Colon (tissue), 2 donors: ENCODE results near the gene SYCP3.

Source experiments
- FAIRE-seq: peaks from 2 replicates; lab custom pipeline; 2012; peaks lifted over from hg19 to GRCh38; lab: Jason Lieb, UNC
- donor health status: control.
- donor health status: control.

The SYCP3 gene

DNA sequence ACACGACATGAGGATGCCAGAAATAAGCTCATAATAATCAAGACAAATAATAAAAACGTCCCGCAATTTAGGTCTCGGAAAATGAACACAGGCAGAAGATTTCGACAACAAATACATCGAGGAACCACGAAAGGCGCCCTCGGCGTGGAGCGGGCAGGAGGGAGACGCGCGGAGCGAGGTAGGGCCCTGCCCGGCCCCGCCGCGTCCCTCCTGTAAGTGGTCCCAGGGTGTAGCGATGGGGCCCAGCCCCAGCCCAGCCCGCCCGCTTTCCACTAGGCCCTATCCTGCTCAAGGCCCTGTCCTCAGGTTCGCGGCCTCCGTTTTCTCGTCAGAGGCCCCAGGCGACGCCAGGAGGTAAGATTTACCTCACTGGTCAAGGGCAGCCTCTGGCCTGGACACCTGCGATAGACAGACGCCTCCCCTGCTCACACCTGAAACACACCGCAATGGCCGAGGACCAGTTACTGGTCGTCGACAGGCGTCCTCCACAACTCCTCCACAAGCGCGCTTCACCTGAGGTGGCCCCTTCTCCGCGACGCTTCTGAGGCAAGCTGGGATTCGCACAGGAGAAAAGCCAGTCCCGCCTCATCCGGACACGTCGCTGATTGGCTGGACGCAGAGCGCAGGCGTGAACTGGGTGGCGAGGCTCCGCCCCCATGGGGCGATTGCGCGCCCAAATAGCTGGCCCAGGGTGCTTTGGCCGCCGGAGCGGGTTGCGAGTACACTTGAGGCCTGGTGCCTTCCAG, at the start of gene SYCP3:
SYCP3 (minus strand) TSS at position 543 of the 746 bp plus-strand sequence. CDS start 1,527 bp downstream, outside the sequence.
- FAIRE-seq: no peak

DNA sequence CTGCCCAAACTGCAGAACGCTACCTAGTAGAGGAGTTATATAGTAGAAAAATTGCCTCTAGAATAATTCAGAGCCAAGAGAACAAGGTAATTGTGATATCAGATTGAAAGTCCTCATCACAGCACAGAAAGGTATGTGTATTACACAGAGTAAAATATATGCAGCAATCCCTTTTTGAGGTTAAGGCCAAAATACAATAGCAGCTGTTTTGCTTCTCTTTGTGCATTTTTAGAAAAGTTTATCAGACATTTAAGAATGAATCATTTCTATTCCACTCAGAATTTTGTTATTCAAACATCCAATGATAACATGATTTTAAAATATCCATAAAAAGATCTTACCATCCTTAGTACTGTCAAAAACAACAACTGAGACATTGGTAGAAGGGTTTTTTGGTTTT, 46.4 kb upstream of the SYCP3 start:
- FAIRE-seq: no peak

DNA sequence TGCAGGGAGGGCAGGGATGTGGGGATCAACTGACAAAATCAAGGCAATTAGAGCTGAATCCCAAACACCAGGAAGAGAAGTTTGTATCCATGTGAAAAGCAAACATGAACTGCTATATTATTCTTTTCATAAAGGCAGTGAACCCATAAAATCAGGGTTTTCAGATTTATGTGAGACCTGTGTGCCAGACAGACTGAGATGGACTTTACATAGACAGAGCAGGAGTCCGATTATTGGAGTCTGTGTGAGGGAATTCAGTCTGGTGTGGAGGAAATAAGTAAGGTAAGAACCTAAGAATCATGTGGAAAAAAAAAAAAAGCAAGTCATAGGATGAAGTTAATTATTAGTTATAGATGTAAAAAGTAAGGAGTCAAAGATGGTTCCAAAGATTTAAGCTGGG, 45.1 kb upstream of the SYCP3 start:
- FAIRE-seq: no peak

DNA sequence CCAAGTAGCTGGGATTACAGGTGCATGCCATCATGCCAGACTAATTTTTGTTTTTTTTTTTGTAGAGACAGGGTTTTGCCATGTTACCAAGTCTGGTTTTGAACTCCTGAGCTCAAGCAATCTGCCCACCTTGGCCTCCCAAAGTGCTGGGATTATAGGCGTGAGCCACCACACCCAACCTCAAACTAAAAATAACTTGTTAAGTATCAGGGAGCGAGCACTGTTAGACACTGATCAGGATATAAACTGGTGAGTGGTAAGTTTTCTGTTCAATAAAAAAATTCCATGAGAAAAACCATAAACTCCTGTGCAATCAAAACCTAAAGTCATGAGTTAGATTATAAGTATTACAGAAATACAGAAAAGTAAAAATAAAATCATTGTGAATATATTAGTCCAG, 44.6 kb upstream of the SYCP3 start:
- no peak for FAIRE-seq

DNA sequence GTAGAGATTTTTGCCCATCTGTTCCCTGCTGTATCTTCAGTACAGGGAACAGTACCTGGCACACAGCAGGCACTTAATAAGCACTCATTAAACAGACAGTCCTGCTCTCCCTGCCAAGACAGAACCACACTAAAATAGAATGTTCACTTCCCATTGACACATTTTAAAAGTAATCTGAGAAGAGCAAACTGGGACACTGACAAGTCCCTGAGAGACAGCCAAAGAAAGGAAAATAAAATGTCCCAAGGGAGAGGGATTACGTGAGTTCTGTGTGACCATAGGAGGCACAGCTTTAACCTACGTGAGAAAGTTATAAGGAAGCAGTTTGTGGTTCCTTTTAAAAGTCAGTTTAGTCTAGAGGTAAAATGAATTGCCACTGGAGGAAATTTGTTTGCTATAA, 43.9 kb upstream of the SYCP3 start:
- peak; percentile 10 for FAIRE-seq

DNA sequence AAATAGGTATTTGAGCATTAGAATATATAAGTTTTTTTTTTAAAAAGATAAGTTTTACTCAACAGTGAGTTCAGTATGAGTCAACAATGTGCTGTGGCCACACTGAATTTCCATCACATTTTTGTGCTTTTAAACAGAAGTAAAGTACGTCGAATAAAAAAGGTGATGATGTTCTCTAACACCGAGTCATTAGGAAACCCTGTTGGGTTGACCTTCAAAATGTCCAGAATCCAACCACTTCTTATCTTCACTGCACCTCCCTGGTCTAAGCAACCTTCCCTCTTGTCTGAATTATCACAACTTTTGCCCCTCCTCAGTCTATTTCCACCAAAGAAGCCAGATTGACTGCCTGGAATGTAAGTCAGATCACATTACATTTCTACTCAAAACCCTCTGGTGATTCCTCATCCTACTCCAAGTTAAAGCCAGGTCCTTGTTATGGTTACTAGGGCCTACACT, 43.0 kb upstream of the SYCP3 start:
- no peak for FAIRE-seq

DNA sequence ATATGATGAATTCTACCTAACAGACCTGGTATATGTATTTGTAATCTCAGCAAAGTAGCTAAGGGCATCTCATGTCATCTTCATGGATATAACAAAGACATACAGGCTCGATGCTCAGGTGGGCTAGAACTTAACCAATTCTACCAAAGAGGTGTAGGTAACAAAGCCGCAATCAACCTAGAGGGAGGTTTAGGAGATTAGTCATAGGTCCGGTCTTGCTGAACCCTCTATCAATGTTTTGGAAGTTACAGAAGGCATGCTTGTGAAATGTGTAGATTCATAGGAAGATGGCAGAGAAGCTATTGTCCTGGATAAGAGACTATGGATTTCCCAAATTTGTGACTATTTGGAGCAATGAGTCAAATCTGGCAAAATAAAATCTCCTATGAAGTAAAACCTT, 42.6 kb upstream of the SYCP3 start:
- FAIRE-seq: no peak

DNA sequence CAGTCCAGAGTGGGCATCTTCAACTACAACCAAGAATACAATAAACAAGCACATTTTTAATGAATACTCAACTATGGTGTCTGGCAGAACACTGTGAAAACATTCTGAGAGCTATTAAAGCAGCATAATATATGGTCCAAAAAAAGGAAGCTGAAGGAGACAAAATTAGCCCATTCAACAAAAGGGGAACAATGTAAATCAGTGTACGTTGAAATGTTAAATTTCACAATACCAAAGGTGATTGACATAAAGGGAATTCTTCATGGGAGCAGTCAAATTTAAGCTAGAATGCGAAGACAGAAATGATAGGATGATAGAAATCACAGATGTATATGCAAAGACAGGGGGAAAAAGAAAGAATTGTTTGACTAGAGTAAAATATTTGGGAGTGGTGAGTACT, 41.3 kb upstream of the SYCP3 start:
- FAIRE-seq: no peak

DNA sequence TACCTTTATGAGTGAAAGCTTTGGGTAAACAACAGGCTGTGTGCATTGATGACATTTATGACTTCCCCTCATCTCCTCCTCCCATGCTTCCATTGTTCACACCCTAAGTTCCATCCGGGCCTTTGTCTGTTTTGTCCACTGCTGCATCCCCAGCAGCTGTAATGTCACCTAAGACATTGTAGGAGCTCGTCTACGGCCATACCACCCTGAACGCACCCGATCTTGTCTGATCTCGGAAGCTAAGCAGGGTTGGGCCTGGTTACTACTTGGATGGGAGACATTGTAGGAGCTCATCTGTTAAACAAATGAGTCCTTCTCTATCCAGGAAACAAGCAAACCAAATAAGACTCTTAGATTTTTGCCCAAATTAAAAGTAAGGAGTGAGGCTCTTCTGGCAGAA, 40.4 kb upstream of the SYCP3 start:
- FAIRE-seq: no peak

DNA sequence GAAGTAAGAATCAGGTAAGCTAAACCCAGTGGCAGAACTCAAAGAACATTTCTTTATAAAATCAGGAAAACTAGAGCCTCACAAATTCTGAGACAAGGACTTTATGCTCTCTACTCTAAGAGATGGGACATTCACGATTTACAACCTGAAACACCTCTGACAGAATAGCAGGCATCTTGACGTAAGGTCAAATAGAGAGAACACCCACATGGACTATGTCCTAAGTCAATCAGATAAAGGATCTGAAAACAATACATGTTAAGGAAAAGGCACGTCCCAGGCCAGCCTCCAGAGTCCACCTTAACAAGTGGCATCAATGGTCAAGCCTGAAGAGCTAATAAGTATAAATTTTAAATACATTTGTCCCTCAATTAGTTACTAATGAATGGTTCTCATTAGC, 39.9 kb upstream of the SYCP3 start:
- FAIRE-seq: no peak

DNA sequence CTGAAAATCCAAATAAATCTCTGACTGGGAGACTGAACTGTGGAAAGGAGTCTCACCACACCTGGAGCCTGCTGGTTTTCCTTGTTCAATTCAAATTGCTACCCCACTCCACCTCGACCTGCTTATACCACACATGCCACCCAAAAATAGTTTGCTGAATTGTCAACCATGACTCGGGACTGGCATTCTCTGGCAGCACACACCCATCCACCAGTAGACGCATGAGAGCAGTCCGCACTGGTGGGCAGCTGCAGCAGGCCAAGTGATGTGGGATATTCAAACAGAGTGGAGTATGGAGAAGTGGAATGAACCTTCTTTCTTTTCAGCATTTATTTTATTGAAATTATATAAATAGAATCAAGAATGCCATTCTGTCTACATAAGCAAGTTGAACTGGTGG, 38.7 kb upstream of the SYCP3 start:
- FAIRE-seq: no peak

DNA sequence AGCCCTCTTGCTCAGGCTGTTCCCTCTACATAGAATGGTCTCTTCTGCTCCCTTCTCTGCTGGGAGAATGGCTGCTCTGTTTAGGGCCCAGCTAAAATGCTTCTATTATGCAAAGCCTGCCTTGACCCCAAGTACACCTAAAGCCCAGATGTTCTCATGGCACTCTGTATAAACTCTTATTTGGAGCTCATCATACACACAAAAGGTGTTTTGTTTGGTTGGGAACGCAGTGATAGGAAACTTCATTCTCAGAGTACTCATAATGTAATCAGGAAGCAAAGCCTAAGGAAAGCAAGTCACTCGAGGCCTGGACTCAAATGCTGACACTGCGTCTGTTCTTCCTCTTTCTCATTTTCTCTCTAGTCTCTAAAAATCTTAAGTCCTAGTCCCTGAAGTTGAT, 38.2 kb upstream of the SYCP3 start:
- no peak for FAIRE-seq

DNA sequence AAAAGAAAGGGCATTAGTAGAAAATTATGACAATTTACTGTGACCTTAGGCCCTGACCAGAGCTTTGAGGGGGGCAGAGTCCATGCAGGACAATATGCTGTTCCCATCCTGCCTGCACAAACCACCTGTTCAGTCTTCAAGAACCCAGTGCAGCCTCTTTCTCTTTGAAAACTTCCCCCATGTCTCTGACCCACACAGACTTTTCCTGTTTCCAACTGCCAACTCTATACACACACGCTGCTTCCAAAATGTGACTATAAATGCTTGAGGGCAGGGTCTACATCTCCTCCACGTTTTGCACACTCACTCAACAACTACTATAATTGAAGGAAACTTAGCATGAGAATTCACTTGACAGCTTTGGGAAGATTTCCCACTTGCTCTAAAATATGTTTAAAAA, 36.6 kb upstream of the SYCP3 start:
- no peak for FAIRE-seq

DNA sequence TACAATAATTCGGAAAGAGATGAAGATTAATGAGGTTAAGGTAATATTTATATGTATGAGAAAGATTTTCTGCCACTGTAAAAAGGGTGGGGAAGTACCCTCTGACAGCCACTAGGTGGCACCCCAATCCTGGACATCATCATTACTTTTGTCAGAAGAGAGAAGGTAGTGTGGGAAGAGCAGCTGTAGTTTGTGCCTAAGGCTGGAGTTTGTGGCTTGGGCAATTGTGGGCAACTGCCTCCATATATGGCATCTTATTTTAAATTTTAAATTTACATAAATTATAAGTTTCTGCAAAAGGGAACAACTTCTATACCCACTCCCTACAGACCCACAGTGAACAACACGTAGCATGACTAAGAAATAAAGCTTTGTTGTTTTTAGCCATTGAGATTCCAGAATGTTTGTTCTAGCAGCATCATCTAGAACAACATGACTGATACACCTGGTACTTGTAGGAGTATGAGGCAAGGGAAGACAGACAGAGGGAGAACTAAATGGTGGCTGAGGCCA, 34.4 kb upstream of the SYCP3 start:
- peak; percentile 36 for FAIRE-seq

DNA sequence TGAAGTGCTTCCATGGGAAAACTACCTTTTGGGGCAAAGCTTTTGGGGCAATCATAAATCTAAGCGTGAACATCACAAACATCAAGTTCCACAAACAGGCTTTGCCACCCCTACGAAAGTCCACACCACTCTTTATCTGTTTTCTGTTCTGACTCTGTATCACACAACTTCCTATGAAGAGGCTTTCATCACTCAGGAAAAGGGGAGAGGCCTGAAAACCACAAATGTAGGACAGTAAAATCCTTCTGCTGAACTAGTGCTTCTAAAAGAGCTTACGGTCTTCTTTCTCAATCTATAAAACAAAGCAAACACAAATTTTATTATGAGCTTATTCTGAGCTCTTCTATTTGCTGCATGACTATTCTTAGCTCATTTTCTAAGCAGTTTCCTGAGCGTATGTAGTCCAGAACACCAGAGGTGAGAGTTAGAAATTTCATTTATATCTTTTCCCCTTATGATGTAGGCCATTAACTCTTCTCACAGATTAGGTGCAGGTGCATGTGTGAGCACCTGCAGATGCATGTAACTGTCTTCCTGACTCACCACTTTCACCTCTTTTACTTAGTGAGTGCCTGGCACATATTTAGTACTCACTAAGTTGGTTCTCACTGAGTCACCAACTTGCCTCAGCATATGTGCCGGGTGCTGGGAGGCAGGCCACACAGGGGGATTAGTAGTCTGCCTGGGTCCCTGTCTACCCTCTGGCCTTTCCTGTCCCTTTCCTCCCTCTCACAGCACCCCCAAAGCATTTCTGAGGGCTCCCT, 32.9 kb upstream of the SYCP3 start:
- no peak for FAIRE-seq

DNA sequence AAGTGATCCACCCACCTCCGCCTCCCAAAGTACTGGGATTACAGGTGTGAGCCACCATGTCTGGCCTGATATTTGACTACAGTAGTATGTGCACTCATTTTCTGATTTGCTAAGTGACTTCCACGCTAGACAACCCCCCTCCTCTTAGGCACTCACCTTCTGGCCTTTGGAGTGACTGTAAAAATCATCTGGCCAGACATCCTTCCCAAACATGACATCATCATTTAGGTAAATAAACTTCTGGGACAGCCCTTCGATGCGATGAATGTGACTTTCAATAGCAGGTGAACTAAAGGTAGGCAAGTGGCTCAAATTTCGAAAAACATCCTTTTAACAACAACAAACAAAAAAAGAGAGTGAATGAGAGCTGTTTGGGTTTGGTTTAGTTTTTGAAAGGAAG, 30.6 kb upstream of the SYCP3 start:
- no peak for FAIRE-seq

DNA sequence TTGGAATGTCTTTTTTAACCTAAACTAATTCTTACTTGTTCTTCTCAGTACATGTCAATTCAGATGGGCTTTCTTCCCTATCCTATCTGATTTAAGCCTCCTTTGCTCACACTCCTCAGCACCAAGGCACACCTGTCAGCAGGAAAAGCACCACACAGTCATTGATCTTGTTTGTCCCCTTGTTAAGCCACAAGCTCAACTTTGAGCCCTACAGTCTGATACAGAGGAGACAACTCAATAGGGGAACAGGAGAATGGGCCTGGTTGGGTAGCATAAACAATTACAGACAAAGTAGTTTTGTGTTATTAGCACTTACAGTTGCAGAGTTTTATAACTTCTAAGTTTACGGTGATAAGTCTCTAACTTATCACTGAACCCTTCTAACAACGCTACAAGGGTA, 29.5 kb upstream of the SYCP3 start:
- no peak for FAIRE-seq

DNA sequence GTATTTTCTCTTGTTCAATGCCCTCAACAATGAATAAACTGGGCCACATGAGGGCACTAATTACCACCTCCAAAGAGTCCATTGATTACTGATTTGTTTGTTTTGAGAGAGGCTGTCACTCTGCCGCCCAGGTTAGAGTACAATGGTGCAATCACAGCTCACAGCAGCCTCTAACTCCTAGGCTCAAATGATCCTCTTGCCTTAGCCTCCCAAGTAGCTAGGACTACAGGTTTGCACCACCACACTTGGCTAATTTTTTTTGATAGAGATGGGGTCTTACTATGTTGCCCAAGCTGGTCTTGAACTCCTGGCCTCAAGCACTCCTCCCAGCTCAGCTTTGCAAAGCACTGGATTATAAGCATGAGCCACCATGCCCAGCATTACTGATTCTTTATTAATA, 28.3 kb upstream of the SYCP3 start:
- FAIRE-seq: no peak

DNA sequence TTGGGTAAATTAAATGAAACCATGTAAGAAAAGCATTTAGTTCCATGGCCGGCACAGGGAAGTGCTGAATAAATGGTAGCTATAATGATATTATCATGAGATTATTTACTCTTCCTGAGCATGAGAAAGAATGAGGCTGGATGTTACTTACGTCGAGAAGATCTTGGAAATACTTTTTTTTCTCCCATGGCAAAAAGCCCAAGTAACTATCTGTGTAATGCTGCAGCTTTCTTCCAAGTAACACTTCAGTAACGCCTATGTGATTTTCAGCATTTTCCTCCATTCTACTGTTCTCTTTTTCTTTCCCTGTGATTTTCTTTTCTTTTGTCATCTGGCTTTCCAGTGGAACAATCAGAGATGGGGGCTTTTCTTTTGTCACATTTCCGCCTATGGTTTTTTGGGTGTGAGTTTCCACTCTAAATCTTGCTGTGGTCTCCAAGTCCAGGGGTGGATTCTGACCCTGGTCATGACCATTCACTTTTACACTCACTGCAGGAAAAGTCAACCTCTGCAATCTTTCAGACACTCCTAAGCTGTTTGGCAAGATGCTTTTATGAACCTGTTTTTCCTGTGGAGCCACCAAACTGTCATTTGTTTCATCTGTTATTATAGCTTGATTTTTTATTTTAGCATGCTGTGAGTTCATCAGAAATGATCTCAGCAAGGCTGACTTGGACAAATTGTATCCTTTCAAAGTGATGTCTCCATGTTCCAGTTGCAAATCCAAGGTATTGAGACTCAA, 25.0 kb upstream of the SYCP3 start:
- FAIRE-seq: no peak

DNA sequence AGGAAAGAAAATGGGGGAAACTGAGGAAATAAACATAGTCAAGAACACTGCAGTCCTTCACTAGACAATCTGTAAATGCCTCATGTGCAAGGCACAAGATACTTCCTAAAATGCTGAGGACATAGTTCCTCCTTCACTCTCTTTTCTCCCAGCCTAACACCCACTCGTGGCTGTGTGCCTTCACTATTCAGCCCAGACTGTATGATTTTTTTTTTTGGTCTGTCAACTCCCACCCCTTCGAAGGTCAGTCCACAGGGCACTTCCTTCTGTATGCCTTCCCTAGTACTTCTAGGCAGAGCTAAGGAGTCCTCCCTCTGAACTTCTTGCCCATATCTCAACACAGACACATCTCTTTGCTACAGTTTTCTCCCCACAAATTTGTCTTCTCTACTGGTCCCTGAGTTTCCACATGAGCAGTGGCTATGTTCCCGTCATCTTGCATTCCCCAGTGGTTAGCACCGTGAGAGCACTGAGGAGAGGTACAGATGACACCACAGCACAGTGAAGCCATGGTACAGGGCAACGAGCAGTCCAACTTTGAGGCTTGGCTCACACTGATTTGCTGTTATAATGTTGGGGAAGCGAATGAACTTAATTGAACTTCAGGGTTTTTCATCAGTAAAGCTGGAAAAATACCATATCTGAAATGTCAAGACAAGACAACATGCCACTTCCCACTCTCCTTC, 24.1 kb upstream of the SYCP3 start:
- FAIRE-seq: no peak

DNA sequence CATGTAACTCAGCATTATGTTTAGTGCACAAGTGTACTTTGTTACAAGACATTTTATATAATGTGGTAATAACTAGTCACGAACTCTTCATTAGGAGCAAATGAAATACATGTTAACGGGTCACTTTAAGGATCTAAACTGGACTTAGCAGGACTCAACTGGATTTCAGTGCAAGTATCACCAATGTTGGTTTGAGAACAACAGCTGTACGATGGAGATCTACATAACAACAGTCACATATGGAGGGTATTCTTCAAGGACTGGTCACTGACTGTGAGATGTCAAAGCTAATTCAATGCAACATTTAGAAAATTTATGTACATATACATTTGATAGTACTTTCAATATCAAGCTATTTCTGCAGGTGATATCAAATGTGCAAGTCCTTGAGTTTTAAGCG, 22.5 kb upstream of the SYCP3 start:
- no peak for FAIRE-seq

DNA sequence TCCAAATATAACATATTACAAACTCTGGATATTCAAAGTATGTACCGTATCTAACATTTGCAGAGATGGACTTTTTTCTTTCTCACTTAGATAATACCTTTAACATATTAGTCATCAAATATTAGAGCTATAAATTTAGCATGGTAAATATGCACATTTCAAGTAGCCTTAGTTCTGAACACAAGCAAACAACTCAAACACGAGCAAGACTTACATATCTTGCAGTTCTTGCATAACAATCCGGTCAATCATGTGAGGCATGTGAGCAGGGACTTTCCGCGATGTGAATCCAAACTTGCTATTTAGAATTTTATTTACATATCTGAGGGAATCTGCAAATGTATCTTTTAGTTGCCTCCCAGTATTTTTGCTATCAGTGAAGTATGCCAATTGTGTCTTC, 22.1 kb upstream of the SYCP3 start:
- no peak for FAIRE-seq
